NCI-H748 (cell line): Measurements from ENCODE around the gene SPDYE2.
"Not testable (repeated sequence)": the region's sequence is repeated elsewhere in the genome, so short reads cannot be mapped to it uniquely, and the experiment has no call there.

Experiments
- DNase-seq: peaks from one replicate; lab custom pipeline; 2025; ENCODE audit not compliant: unreplicated experiment; lab: John Stamatoyannopoulos, UW

The SPDYE2 gene

GRCh38 chr7:102599699-102600098 lies 48.7 kb downstream of the SPDYE2 start:
- DNase-seq = not testable (repeated sequence)

- DNase-seq = not testable (repeated sequence)
These were observed 51.3 kb downstream of the SPDYE2 start for GRCh38 chr7:102602317-102602716.

GRCh38 chr7:102604431-102605145 lies 53.6 kb downstream of the SPDYE2 start:
- not testable (repeated sequence) for DNase-seq

GRCh38 chr7:102606848-102607247 lies 55.8 kb downstream of the SPDYE2 start:
- DNase-seq = not testable (repeated sequence)

- DNase-seq = not testable (repeated sequence)
These were observed 58.7 kb downstream of the SPDYE2 start for GRCh38 chr7:102609734-102610133.

GRCh38 chr7:102610441-102610840 lies 59.4 kb downstream of the SPDYE2 start:
- DNase-seq = not testable (repeated sequence)

GRCh38 chr7:102611013-102611674 lies 60.1 kb downstream of the SPDYE2 start:
- not testable (repeated sequence) for DNase-seq

GRCh38 chr7:102611675-102612325 lies 60.8 kb downstream of the SPDYE2 start:
- DNase-seq = not testable (repeated sequence)
